ENCODE results near the gene ANKRD6. TPM values are rescaled to one million over a fixed set of nuclear protein-coding genes. Genes with fewer than 3 reads are reported as not detected.

ANKRD6 gene
- total RNA-seq, 2 donors from 2014 or later = 3.8 to 7.9 TPM

DNA sequence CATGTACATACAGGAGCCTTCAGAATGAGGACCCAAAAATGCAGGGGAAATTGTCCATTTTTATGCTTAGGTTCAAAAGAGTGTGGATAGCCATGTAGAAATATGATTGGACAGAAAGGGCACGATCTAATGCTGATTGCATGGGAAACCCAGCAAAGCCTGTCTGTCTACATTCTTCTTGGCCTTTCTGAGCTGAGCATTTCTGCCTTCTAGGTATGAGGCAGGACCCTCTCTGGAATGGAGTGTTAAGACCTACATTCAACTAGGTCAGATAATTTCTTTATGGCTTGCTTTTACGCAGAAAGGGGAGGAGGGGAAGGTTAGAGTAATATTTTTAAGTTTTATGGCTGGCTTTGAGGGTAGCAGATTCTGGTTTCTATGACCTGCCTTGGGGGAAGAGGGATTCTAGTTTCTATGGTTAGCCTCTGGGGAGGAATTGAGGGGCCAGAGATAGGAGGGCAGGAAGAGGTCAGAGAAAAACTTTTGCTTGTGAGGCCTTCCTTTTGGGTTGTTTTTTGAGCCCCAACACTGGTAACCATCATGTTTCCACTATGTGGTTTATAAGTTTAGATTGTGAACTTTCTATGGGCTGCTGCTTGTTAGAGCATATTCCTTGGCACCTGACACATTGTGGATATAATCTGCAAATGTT is 142.1 kb downstream of the ANKRD6 start:
- DNase-seq (no peak), ATAC-seq (no peak)
- Mint-ChIP-seq H3K4me1 (peaks cover 2% of the 10 kb centered on the region), H3K4me3 (no peak overlapping the region), H3K36me3 (ENCODE audit: low read depth) (peaks cover 6% of the 10 kb centered on the region), H3K27ac (no peak overlapping the region), H3K27me3 (no peaks in the 10 kb centered on the region)
- H3K9me3 ChIP-seq (ENCODE audit: control insufficient read depth, low read length, poor library complexity, severe bottlenecking) = no peaks in the 10 kb centered on the region

DNA sequence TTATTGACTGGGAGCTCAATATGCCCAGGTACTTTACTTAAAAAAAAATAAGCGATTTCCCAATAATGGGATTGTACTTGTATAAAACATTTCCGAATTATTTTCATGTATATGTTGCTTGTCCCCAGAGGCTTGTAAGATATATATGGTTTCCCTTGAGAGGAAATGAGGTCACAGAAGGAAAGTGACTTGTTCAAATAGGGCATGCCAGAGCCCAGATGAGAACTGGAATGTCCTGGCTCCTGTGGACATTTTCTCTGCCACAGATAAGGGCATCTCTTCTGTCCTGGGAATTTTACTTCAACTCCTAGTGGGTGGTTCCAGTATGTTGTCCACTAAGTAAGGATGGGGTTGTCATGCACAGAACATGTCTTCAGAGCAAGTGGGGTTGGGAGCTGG is 142.6 kb downstream of the ANKRD6 start:
- ATAC-seq (no peak), DNase-seq (no peak)
- H3K27ac Mint-ChIP-seq = no peak overlapping the region
- peaks cover 6% of the 10 kb centered on the region for H3K36me3 Mint-ChIP-seq (ENCODE audit: low read depth)
- H3K27me3 Mint-ChIP-seq = no peaks in the 10 kb centered on the region
- no peak overlapping the region for H3K4me3 Mint-ChIP-seq
- no peaks in the 10 kb centered on the region for H3K9me3 ChIP-seq (ENCODE audit: control insufficient read depth, low read length, poor library complexity, severe bottlenecking)
- peaks cover 2% of the 10 kb centered on the region for H3K4me1 Mint-ChIP-seq

DNA sequence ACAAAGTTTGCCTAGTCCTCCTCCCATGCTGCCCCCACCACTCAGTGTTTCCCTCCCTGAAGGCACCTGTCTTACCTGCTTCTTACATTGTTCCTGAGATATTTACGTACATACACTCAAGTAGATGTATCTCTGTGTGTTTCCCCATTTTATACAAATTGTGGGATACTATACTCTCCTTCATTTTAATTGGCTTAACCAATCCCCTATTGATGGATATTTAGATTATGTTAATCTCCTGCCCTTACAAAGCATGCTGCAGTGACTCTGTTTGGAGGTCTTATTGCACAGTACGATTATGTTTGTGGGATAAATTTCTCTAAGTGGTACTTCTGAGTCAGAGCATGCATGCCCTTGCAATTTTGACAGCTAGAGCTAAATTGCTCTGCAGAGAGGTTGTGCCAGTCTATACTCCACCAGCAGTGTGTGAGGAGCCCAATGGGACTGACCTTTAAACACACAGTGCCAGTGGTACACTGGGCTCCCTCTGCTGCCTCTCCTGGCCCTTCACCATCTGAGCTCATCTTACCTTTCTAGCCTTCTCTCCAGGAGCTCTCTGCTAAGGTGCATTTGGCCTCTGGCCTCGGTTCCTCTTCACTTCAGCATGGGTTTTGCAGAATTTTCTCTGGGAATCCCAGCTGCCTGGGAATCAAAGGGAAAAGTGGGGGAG is 148.2 kb downstream of the ANKRD6 start:
- ATAC-seq (no peak), DNase-seq (no peak)
- Mint-ChIP-seq H3K27ac (no peak overlapping the region), H3K36me3 (ENCODE audit: low read depth) (peaks cover 2% of the 10 kb centered on the region), H3K27me3 (no peaks in the 10 kb centered on the region), H3K4me1 (peaks cover 2% of the 10 kb centered on the region), H3K4me3 (no peak overlapping the region)
- no peaks in the 10 kb centered on the region for H3K9me3 ChIP-seq (ENCODE audit: control insufficient read depth, low read length, poor library complexity, severe bottlenecking)

DNA sequence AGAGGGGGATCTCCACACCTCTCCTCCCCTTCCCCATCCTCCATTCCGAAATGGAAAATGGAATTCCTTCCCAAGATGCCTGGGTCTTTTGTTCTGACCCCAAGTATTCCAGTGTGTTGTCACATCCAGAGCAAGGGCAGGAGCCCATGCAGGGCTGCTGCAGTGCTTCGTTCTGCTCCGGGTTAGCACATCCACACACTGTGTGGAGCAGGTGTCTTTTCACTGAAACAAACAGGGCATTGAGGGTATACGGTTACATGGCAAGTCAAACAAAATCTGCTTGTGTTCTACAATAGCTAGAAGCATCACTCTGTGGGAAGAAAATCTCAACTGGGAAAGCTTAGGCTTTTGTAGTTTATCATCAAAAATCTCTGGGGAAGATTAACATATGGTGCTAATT is 148.7 kb downstream of the ANKRD6 start:
- no peak overlapping the region for H3K4me3 Mint-ChIP-seq
- ATAC-seq = no peak

GRCh38 chr6:89582669-89583325 is 149.8 kb downstream of the ANKRD6 start:
- ATAC-seq = no peak
- DNase-seq = no peak
- H3K4me3 Mint-ChIP-seq = no peak overlapping the region
- H3K36me3 Mint-ChIP-seq (ENCODE audit: low read depth) = no peaks in the 10 kb centered on the region
- no peak overlapping the region for H3K27ac Mint-ChIP-seq
- no peaks in the 10 kb centered on the region for H3K9me3 ChIP-seq (ENCODE audit: control insufficient read depth, low read length, poor library complexity, severe bottlenecking)
- no peaks in the 10 kb centered on the region for H3K27me3 Mint-ChIP-seq
- peaks cover 2% of the 10 kb centered on the region for H3K4me1 Mint-ChIP-seq

More for the DNA sequence above, 148.7 kb downstream of the ANKRD6 start:
- Mint-ChIP-seq H3K36me3 (ENCODE audit: low read depth) (peaks cover under 1% of the 10 kb centered on the region), H3K27me3 (no peaks in the 10 kb centered on the region), H3K4me1 (peaks cover 2% of the 10 kb centered on the region), H3K27ac (no peak overlapping the region)
- DNase-seq = no peak
- no peaks in the 10 kb centered on the region for H3K9me3 ChIP-seq (ENCODE audit: control insufficient read depth, low read length, poor library complexity, severe bottlenecking)

GRCh38 chr6:89583559-89583958 is 150.6 kb downstream of the ANKRD6 start:
- H3K27me3 Mint-ChIP-seq = no peaks in the 10 kb centered on the region
- DNase-seq (no peak), ATAC-seq (no peak)
- no peak overlapping the region for H3K4me3 Mint-ChIP-seq
- peaks cover 2% of the 10 kb centered on the region for H3K4me1 Mint-ChIP-seq
- H3K36me3 Mint-ChIP-seq (ENCODE audit: low read depth) = no peaks in the 10 kb centered on the region
- H3K9me3 ChIP-seq (ENCODE audit: control insufficient read depth, low read length, poor library complexity, severe bottlenecking) = no peaks in the 10 kb centered on the region
- H3K27ac Mint-ChIP-seq = no peak overlapping the region

GRCh38 chr6:89584539-89584938 is 151.6 kb downstream of the ANKRD6 start:
- ATAC-seq = no peak
- no peak overlapping the region for H3K27ac Mint-ChIP-seq
- no peak for DNase-seq
- no peak overlapping the region for H3K4me3 Mint-ChIP-seq
- no peaks in the 10 kb centered on the region for H3K27me3 Mint-ChIP-seq
- H3K36me3 Mint-ChIP-seq (ENCODE audit: low read depth) = no peaks in the 10 kb centered on the region
- H3K4me1 Mint-ChIP-seq = peaks cover 2% of the 10 kb centered on the region
- no peaks in the 10 kb centered on the region for H3K9me3 ChIP-seq (ENCODE audit: control insufficient read depth, low read length, poor library complexity, severe bottlenecking)

- no peaks in the 10 kb centered on the region for H3K36me3 Mint-ChIP-seq (ENCODE audit: low read depth)
- H3K4me1 Mint-ChIP-seq = no peaks in the 10 kb centered on the region
- DNase-seq = no peak
- H3K9me3 ChIP-seq (ENCODE audit: control insufficient read depth, low read length, poor library complexity, severe bottlenecking) = no peaks in the 10 kb centered on the region
- no peak overlapping the region for H3K27ac Mint-ChIP-seq
- no peaks in the 10 kb centered on the region for H3K27me3 Mint-ChIP-seq
- ATAC-seq = no peak
- no peak overlapping the region for H3K4me3 Mint-ChIP-seq
These were observed 152.2 kb downstream of the ANKRD6 start for GRCh38 chr6:89585154-89585553.

GRCh38 chr6:89589297-89590025 is 156.5 kb downstream of the ANKRD6 start:
- H3K4me3 Mint-ChIP-seq = no peak overlapping the region

DNA sequence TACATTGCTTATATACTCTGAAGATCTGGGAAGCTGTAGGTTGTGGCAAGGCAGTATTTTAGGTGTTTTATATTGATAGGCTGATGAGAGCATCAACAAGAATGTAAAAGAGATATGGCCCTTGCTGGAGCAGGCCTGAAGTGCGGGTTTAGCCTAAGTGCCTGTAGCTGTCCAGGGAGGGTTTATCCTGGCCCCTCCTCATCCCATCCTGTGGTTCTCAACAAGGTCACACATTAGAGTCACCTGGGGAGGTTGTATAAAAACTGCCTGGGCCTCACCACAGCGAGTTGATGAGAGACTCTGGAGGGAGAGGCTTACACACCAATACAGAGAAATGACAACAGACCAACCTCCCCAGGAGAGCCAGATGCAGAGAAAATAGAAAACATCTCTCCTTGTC is 157.2 kb downstream of the ANKRD6 start:
- DNase-seq (no peak), ATAC-seq (no peak)
- H3K4me3 Mint-ChIP-seq = no peak overlapping the region
- no peaks in the 10 kb centered on the region for H3K36me3 Mint-ChIP-seq (ENCODE audit: low read depth)
- no peaks in the 10 kb centered on the region for H3K9me3 ChIP-seq (ENCODE audit: control insufficient read depth, low read length, poor library complexity, severe bottlenecking)
- H3K27ac Mint-ChIP-seq = no peak overlapping the region
- no peaks in the 10 kb centered on the region for H3K4me1 Mint-ChIP-seq
- no peaks in the 10 kb centered on the region for H3K27me3 Mint-ChIP-seq

More at GRCh38 chr6:89589297-89590025, 156.5 kb downstream of the ANKRD6 start:
- Mint-ChIP-seq H3K27ac (peak overlapping the region; percentile 78), H3K36me3 (ENCODE audit: low read depth) (no peaks in the 10 kb centered on the region), H3K27me3 (no peaks in the 10 kb centered on the region), H3K4me1 (no peaks in the 10 kb centered on the region)
- no peaks in the 10 kb centered on the region for H3K9me3 ChIP-seq (ENCODE audit: control insufficient read depth, low read length, poor library complexity, severe bottlenecking)
- no peak for DNase-seq
- ATAC-seq = no peak

DNA sequence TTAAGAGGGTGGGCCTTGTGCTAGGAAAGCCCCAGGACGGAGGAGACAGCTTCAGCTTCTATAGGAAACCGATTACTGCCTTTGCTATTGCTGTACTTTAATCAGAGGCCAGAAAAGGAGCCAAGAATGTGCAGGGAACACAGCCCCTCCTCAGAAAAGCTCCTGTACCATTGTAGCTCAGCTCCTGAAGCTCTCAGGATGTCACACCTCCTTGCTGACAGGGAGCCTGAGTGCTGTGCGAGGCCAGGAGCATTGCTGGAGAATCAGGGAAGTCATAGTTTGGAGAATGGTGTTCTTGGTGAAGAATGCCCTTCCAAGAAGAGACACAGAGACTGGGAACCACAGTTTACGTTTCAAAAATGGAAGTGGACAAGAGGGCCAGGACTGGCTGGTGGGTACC is 158.8 kb downstream of the ANKRD6 start:
- no peaks in the 10 kb centered on the region for H3K9me3 ChIP-seq (ENCODE audit: control insufficient read depth, low read length, poor library complexity, severe bottlenecking)
- ATAC-seq (no peak), DNase-seq (no peak)
- H3K27ac Mint-ChIP-seq = no peak overlapping the region
- peaks cover 4% of the 10 kb centered on the region for H3K4me1 Mint-ChIP-seq
- no peaks in the 10 kb centered on the region for H3K27me3 Mint-ChIP-seq
- H3K36me3 Mint-ChIP-seq (ENCODE audit: low read depth) = no peaks in the 10 kb centered on the region
- H3K4me3 Mint-ChIP-seq = peak overlapping the region; percentile 25

- Mint-ChIP-seq H3K4me1 (peaks cover 5% of the 10 kb centered on the region), H3K36me3 (ENCODE audit: low read depth) (no peaks in the 10 kb centered on the region), H3K27ac (peak overlapping the region; percentile 57), H3K27me3 (no peaks in the 10 kb centered on the region), H3K4me3 (no peak overlapping the region)
- DNase-seq (no peak), ATAC-seq (peak; percentile 91)
- no peaks in the 10 kb centered on the region for H3K9me3 ChIP-seq (ENCODE audit: control insufficient read depth, low read length, poor library complexity, severe bottlenecking)
These were observed 163.1 kb downstream of the ANKRD6 start for GRCh38 chr6:89596056-89596455.

DNA sequence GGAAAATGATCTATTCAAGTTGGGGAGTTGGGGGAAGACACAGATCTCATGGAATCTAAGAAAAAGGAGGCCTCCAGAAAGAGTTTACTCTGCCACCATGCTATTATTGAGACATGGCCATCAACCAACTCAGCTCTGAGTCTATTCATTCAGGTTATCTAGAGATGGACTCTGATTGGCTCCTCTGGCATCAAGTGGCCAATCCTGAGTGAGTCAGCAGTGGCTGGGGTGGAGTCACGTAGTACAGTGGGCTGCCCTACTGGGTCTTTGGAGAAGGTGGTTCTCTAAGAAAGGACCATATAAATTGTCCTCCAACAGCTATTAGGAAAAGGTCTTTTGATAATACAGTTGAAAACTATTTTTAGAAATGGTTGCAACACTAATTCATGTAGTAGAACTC is 163.5 kb downstream of the ANKRD6 start:
- ATAC-seq = peak; percentile 10
- no peaks in the 10 kb centered on the region for H3K36me3 Mint-ChIP-seq (ENCODE audit: low read depth)
- peaks cover 5% of the 10 kb centered on the region for H3K4me1 Mint-ChIP-seq
- no peaks in the 10 kb centered on the region for H3K27me3 Mint-ChIP-seq
- DNase-seq = no peak
- no peaks in the 10 kb centered on the region for H3K9me3 ChIP-seq (ENCODE audit: control insufficient read depth, low read length, poor library complexity, severe bottlenecking)
- H3K27ac Mint-ChIP-seq = peak overlapping the region; percentile 57
- H3K4me3 Mint-ChIP-seq = no peak overlapping the region

Data from T-helper 17 cell (primary cell).